GM12878 (cell line): ENCODE measurements around the gene CUTC. TPM values are rescaled to one million over a fixed set of nuclear protein-coding genes. Genes with fewer than 3 reads are reported as not detected.

Experiments
- ATAC-seq: fragments of 200-7000 bp; cut with Tn5 transposase; 3 replicates; pipeline ENCODE4 v1.9.1; 2020; ENCODE audit warnings: mild to moderate bottlenecking, moderate library complexity
- BruUV-seq: library from RNA; stranded (reverse); fragments of 400-500 nt; replicated peaks from 2 replicates; lab custom pipeline; 2021; lab: Mats Ljungman, UMichigan
- CTCF ChIA-PET: fragments of 300-600 bp; sonication (Branson Sonifier 250); formaldehyde crosslinking; extraction: SDS; loops from one replicate; lab custom pipeline; 2021; ENCODE audit warnings: inconsistent platforms; lab: Yijun Ruan, JAX
- POLR2A ChIA-PET: fragments of 350-600 bp; formaldehyde crosslinking; extraction: SDS; loops from one replicate; lab custom pipeline; 2021; ENCODE audit warnings: inconsistent platforms; lab: Charles Lee
- RAD21 ChIA-PET: fragments of 300-600 bp; sonication (Branson Sonifier 250); formaldehyde crosslinking; loops from one replicate; lab custom pipeline; 2023; ENCODE audit warnings: antibody characterized with exemption; ENCODE audit not compliant: unreplicated experiment; lab: Charles Lee
- SMC1A ChIA-PET: fragments of 300-600 bp; sonication (Branson Sonifier 250); formaldehyde crosslinking; loops from one replicate; lab custom pipeline; 2023; ENCODE audit not compliant: unreplicated experiment, uncharacterized antibody; lab: Charles Lee
- DNase-seq: peaks from one replicate; pipeline ENCODE4 v3.0.0-alpha.2; 2011; ENCODE audit warnings: low read depth, low spot score
- FAIRE-seq: peaks from 3 replicates; lab custom pipeline; 2011; peaks lifted over from hg19 to GRCh38; lab: Jason Lieb, UNC
- H2AFZ ChIP-seq: 2 replicates; pipeline ENCODE4 v1.6.0; 2011; ENCODE audit warnings: low read depth, low read length, control low read depth; ENCODE audit not compliant: control insufficient read depth
- H3K27ac ChIP-seq: 2 replicates; pipeline ENCODE4 v1.5.1; 2011; ENCODE audit warnings: control low read depth; ENCODE audit not compliant: control insufficient read depth, insufficient read depth
- H3K27me3 ChIP-seq, 2 experiments: replicated peaks in 1 of 2; 2 replicates each; pipeline versions ENCODE4 v1.6.0 to v1.6.1; 2011; ENCODE audit warnings: low read length in 1 of 2; ENCODE audit not compliant: control insufficient read depth in 2 of 2, insufficient read depth in 2 of 2
- H3K36me3 ChIP-seq, 2 experiments: 2 replicates each; pipeline ENCODE4 v1.5.1; 2011; ENCODE audit warnings: low read length in 1 of 2; ENCODE audit not compliant: control insufficient read depth in 2 of 2, insufficient read depth in 2 of 2
- H3K4me1 ChIP-seq: 2 replicates; pipeline ENCODE4 v1.6.1; 2011; ENCODE audit warnings: mild to moderate bottlenecking, low read length, moderate library complexity, mixed read lengths; ENCODE audit not compliant: control insufficient read depth, insufficient read depth
- H3K4me2 ChIP-seq: 2 replicates; pipeline ENCODE4 v1.6.0; 2011; ENCODE audit warnings: control low read depth; ENCODE audit not compliant: control insufficient read depth, insufficient read depth
- H3K4me3 ChIP-seq: fragments of 200-600 bp; sonication (generic); 2 replicates; pipeline ENCODE4 v1.5.1; 2016
- H3K79me2 ChIP-seq: 2 replicates; pipeline ENCODE4 v1.6.0; 2011; ENCODE audit warnings: low read length; ENCODE audit not compliant: control insufficient read depth, insufficient read depth
- H3K9ac ChIP-seq: 2 replicates; pipeline ENCODE4 v1.8.0; 2011; ENCODE audit warnings: low read length, control low read depth, mixed read lengths; ENCODE audit not compliant: control insufficient read depth, insufficient read depth
- H3K9me3 ChIP-seq: replicated peaks from 3 replicates; pipeline ENCODE4 v1.5.1; 2011; ENCODE audit warnings: mild to moderate bottlenecking, low read length; ENCODE audit not compliant: control insufficient read depth, insufficient read depth
- H4K20me1 ChIP-seq: 2 replicates; pipeline ENCODE4 v1.6.0; 2011; ENCODE audit not compliant: control insufficient read depth, insufficient read depth
- BCLAF1 ChIP-seq: fragments of 450-650 bp; IDR thresholded peaks from 2 replicates; pipeline ENCODE4 v1.6.1; 2017; ENCODE audit warnings: antibody characterized with exemption, mild to moderate bottlenecking, moderate library complexity
- CHD2 ChIP-seq: IDR thresholded peaks from 2 replicates; pipeline ENCODE4 v1.6.1; 2011; ENCODE audit warnings: low read depth, low read length, improper control_type of control experiment, borderline replicate concordance
- MXI1 ChIP-seq: fragments of 150-350 bp; IDR thresholded peaks from 2 replicates; pipeline ENCODE4 v1.6.1; 2011; ENCODE audit warnings: low read depth, mild to moderate bottlenecking, inconsistent platforms, low read length, improper control_type of control experiment
- NKRF ChIP-seq: fragments of 450-650 bp; conservative IDR thresholded peaks from 2 replicates; pipeline ENCODE4 v1.6.1; 2017; ENCODE audit warnings: mild to moderate bottlenecking, moderate library complexity
- PBX3 ChIP-seq: IDR thresholded peaks from 2 replicates; pipeline ENCODE4 v1.6.1; 2011; ENCODE audit warnings: mild to moderate bottlenecking, low read depth, low read length, moderate library complexity; ENCODE audit not compliant: insufficient replicate concordance
- SIN3A ChIP-seq: IDR thresholded peaks from 2 replicates; pipeline ENCODE4 v1.6.1; 2012; ENCODE audit warnings: low read depth, low read length, improper control_type of control experiment
- YY1 ChIP-seq: IDR thresholded peaks from 2 replicates; pipeline ENCODE4 v1.6.1; 2011; ENCODE audit warnings: low read depth, mild to moderate bottlenecking, low read length
- WGBS: methylation state at CpG from one replicate; pipeline ENCODE4 v1.1.6; 2016; ENCODE audit warnings: low lambda C conversion rate; ENCODE audit not compliant: insufficient replicate concordance, insufficient coverage; ENCODE audit errors: missing lambda C conversion rate; 5-methylcytosine and 5-hydroxymethylcytosine counted together
- in situ Hi-C: fragments of 300-500 bp; cut with MboI; formaldehyde crosslinking; loops from 9 replicates; pipeline ENCODE4 v1.14.3; 2018; ENCODE audit warnings: mixed read lengths
- intact Hi-C: fragments of 100-400 bp; cut with micrococcal nuclease; formaldehyde crosslinking; loops from one replicate; pipeline ENCODE4 v1.14.2; 2022; ENCODE audit not compliant: unreplicated experiment
- polyA plus RNA-seq, 11 experiments: library from polyadenylated mRNA; depleted of rRNA in 4 of 11; unstranded in 6 of 11; stranded (reverse) in 5 of 11; fragments of >200 nt; fragmentation: Nextera tagmentation in 4 of 11; fragmentation: Illumina TruSeq in 1 of 11; extraction: Ambion mirVana in 4 of 11; extraction: Trizol in 1 of 11; gene quantifications; 1 replicate in 1 of 11; 2 replicates in 10 of 11; pipeline versions ENCODE4 v1.2.1 to v1.2.3, GENCODE V29; 2011 to 2016; ENCODE audit warnings: inconsistent platforms in 2 of 11, missing spikeins in 2 of 11, low read depth in 1 of 11
- total RNA-seq, 4 experiments: library from RNA; depleted of rRNA in 3 of 4; stranded (reverse); fragments of >200 nt in 3 of 4; fragmentation: Illumina TruSeq in 1 of 4; extraction: Trizol in 1 of 4; gene quantifications; 2 replicates each; pipeline versions ENCODE4 v1.2.1 to v1.2.3, GENCODE V29; 2013 to 2021

Gene CUTC
- total and polyA plus RNA-seq, 10 of the 15 experiments (the other 5 are each of a cell fraction or from before 2014, with no cell fraction given): 23.8 to 71.7 (median 40.8) TPM

- FAIRE-seq (no peak), ATAC-seq (no peak), DNase-seq (no peak)
- Histone ChIP-seq H3K27me3 (no peaks in the 10 kb centered on the region), H3K9ac (no peak overlapping the region), H3K4me3 (no peak overlapping the region), H3K27ac (no peak overlapping the region), H3K9me3 (no peaks in the 10 kb centered on the region), H3K4me2 (no peak overlapping the region), H3K79me2 (no peaks in the 10 kb centered on the region), H2AFZ (no peak overlapping the region), H3K4me1 (no peaks in the 10 kb centered on the region), H3K36me3 (no peaks in the 10 kb centered on the region), H4K20me1 (no peaks in the 10 kb centered on the region)
- RAD21 ChIA-PET: no interaction called here
- intact Hi-C loops (no loop called here), in situ Hi-C loops (no loop called here)
- 61% methylated on average over 6 of the region's 6 CpGs for WGBS
- no peak for TF ChIP-seq MXI1
- POLR2A ChIA-PET: no interaction called here
- CTCF ChIA-PET: no interaction called here
- SMC1A ChIA-PET: interaction anchor here (1.1 kb wide), 1 partner anchor 15 kb away, joined by 3 read pairs; no protein-coding TSS in a partner anchor
- no TSS peak for BruUV-seq
Observed at GRCh38 chr10:99784727-99785441, 52.9 kb downstream of the CUTC start.

GRCh38 chr10:99785646-99786045 is 53.6 kb downstream of the CUTC start:
- Histone ChIP-seq H3K79me2 (no peaks in the 10 kb centered on the region), H4K20me1 (no peaks in the 10 kb centered on the region), H3K9me3 (no peaks in the 10 kb centered on the region), H3K4me3 (no peak overlapping the region), H3K27me3 (no peaks in the 10 kb centered on the region), H3K9ac (no peak overlapping the region), H3K4me1 (no peaks in the 10 kb centered on the region), H3K27ac (no peak overlapping the region), H3K4me2 (no peak overlapping the region), H2AFZ (no peak overlapping the region), H3K36me3 (no peaks in the 10 kb centered on the region)
- in situ Hi-C loops (no loop called here), intact Hi-C loops (no loop called here)
- RAD21 ChIA-PET: no interaction called here
- SMC1A ChIA-PET: interaction anchor here (1.1 kb wide), 1 partner anchor 14 kb away, joined by 3 read pairs; no protein-coding TSS in a partner anchor
- POLR2A ChIA-PET: no interaction called here
- FAIRE-seq (no peak), DNase-seq (no peak), ATAC-seq (no peak)
- no TSS peak for BruUV-seq
- CTCF ChIA-PET: no interaction called here
- no peak for TF ChIP-seq BCLAF1
- TF ChIP-seq CHD2: no peak
- TF ChIP-seq YY1: no peak
- no peak for TF ChIP-seq NKRF
- no peak for TF ChIP-seq PBX3
- no peak for TF ChIP-seq SIN3A
- 61% methylated on average over 6 of the region's 6 CpGs for WGBS
